ENCODE results near the gene SDHB. TPM values are rescaled to one million over a fixed set of nuclear protein-coding genes. Genes with fewer than 3 reads are reported as not detected.

Gene SDHB
- total RNA-seq (100 to 1,000 TPM in 3 of 7 donors, 10 to 100 TPM in 4; 82.9 to 132 (median 84.0) TPM), polyA plus RNA-seq (10 to 100 TPM; 49.1 to 85.0 (median 75.4) TPM)
- long read RNA-seq, donor 1, transcript SDHB-201 (8 exons, 1,153 nt), result major isoform, 38 of 48 reads
- long read RNA-seq, donor 1, partial matches to known transcripts, result 7 of 48 reads
- long read RNA-seq, donor 1, other reads (novel, unspliced or antisense), result 0 of 48 reads
- long read RNA-seq, donor 2, transcript SDHB-201 (8 exons, 1,153 nt), result major isoform, 23 of 40 reads
- long read RNA-seq, donor 2, partial matches to known transcripts, result 12 of 40 reads
- long read RNA-seq, donor 2, other reads (novel, unspliced or antisense), result 0 of 40 reads

DNA sequence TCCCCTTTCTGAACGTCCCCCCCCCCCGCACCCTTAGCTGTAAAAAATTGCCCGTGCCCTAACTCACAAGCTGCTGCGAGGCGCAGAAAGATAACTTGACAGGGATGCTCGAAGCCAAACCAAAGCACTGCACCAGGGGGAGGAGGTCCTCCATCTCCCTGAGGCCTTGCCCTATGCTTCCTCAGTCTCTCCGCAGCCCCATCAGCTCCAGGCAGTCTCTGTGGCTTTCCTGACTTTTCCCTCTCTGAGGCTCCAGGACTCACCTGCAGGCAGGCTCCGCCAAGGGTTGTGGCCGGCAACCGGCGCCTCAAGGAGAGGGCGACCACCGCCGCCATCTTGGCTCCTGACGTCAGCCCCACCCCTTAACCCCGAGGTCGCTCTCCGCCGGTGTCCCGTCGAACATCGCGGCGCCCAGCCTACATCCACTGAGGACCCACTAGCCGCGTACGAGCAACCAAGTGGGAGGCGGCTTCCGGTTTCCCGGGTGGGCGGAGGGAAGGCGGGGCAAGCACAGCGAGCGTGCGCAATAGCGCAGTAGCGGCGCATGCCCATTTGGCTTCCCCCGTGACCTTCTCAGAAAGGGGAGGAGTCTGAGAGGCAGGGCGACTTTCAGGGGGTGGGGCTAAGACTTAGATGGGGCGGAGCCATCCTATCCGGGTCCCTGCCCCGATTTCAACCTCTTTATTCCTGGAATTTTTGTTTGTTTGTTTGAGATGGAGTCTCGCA lies at the start of gene SDHB:
TSS of gene SDHB (minus strand) at position 348 of the 726 bp plus-strand sequence. CDS start at position 335, 13 bp downstream.
- TF ChIP-seq POLR2AphosphoS5 (IDR thresholded peaks at IDR 0.05), result peak; percentile 99 to 100 (median 99)
- TF ChIP-seq POLR2A (IDR thresholded peaks at IDR 0.05), result peak; percentile 67 to 92 (median 74)
- TF ChIP-seq, protein P1, sequence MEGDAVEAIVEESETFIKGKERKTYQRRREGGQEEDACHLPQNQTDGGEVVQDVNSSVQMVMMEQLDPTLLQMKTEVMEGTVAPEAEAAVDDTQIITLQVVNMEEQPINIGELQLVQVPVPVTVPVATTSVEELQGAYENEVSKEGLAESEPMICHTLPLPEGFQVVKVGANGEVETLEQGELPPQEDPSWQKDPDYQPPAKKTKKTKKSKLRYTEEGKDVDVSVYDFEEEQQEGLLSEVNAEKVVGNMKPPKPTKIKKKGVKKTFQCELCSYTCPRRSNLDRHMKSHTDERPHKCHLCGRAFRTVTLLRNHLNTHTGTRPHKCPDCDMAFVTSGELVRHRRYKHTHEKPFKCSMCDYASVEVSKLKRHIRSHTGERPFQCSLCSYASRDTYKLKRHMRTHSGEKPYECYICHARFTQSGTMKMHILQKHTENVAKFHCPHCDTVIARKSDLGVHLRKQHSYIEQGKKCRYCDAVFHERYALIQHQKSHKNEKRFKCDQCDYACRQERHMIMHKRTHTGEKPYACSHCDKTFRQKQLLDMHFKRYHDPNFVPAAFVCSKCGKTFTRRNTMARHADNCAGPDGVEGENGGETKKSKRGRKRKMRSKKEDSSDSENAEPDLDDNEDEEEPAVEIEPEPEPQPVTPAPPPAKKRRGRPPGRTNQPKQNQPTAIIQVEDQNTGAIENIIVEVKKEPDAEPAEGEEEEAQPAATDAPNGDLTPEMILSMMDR (IDR thresholded peaks at IDR 0.05 in 8 of 11, conservative IDR thresholded peaks at IDR 0.05 in 3 of 11), result peak in 2 of 11 experiments; percentile 9 to 42
- intact Hi-C loops (cut with DNase I; ENCODE audit: low total_unique reads), result no loop called here

DNA sequence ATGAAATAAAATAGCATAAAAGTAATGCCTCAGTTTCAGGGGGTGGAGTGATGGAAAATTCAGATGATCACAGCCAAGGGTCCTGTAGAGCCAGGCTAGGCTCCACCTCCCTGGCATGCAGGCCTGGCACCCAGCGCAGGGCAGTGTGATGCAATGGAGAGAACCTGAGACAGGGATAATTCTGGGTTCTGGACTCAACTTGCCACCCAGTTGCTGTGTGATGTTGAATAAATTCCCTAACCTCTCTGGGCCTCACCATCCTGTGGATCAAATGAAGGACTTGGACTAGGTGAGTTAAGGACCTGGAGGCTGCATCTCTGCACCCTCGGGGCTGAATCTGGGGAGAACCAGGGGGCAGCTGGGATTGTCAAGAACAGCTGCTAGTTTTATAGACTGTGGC lies 48.4 kb upstream of the SDHB start:
- Histone ChIP-seq H3K4me1 (peaks cover 0 to 36% (median 19%) of the 10 kb centered on the region in 6 donors), H3K4me3 (no peak overlapping the region), H3K36me3 (peaks cover 0 to 46% (median 0%) of the 10 kb centered on the region in 6 donors), H3K27me3 (replicated peaks in 1 of 7) (peaks cover 0 to under 1% (median 0%) of the 10 kb centered on the region in 7 donors), H3K27ac (peak overlapping the region in 1 of 8 donors; percentile 95), H3K9me3 (no peaks in the 10 kb centered on the region)
- no peak for DNase-seq
- TF ChIP-seq, protein P1 (IDR thresholded peaks at IDR 0.05 in 8 of 11, conservative IDR thresholded peaks at IDR 0.05 in 3 of 11), result no peak
- no peak for TF ChIP-seq POLR2AphosphoS5 (IDR thresholded peaks at IDR 0.05)
- TF ChIP-seq POLR2A (IDR thresholded peaks at IDR 0.05), result no peak
- WGBS, 5 donors, result 78 to 95% (median 86%) methylated on average over 1 to 2 of the region's 2 CpGs
- intact Hi-C loops (cut with DNase I; ENCODE audit: low total_unique reads), result no loop called here

More for the DNA sequence above, at the start of gene SDHB:
- H3K36me3 ChIP-seq, result peaks cover 0 to 33% (median 20%) of the 10 kb centered on the region in 6 donors
- peak within 1 kb of the TSS; percentile 69 to 90 (median 85) for H3K4me3 ChIP-seq
- peaks cover 5 to 49% (median 30%) of the 10 kb centered on the region in 6 donors for H3K4me1 ChIP-seq
- H3K27ac ChIP-seq, result peak within 1 kb of the TSS; percentile 82 to 94 (median 90)
- DNase-seq, result peak; percentile 100
- H3K9me3 ChIP-seq, result no peaks in the 10 kb centered on the region
- WGBS, 5 donors, result 0% methylated on average over 41 to 44 of the region's 44 CpGs
- peaks cover 0 to 3% (median 0%) of the 10 kb centered on the region in 7 donors for H3K27me3 ChIP-seq (replicated peaks in 1 of 7)

DNA sequence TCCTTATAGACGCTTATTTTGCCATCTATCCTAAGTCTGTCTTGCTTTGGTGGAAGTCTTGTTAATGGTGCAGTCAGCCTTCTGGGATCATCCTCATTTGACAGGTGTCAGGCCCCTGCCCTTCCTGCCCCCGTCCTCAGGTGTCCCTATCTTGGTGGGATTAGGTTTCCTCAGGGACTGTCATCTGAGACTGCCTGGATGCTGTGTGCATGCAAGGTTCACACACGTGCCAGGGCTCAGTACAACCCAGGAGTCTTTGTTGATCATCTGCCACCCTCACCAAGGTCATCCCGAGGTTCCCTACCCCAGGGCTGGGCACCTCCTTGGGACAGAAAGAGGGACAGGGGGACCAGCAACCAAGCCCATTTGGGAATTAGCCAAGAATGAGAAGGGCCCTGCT lies 47.4 kb upstream of the SDHB start:
- DNase-seq, result no peak
- Histone ChIP-seq H3K36me3 (peaks cover 0 to 46% (median 0%) of the 10 kb centered on the region in 6 donors), H3K27ac (peak overlapping the region in 1 of 8 donors; percentile 95), H3K4me3 (no peak overlapping the region), H3K9me3 (no peaks in the 10 kb centered on the region), H3K4me1 (peaks cover 0 to 45% (median 23%) of the 10 kb centered on the region in 6 donors), H3K27me3 (replicated peaks in 1 of 7) (peaks cover 0 to 6% (median 0%) of the 10 kb centered on the region in 7 donors)
- no peak for TF ChIP-seq POLR2A (IDR thresholded peaks at IDR 0.05)
- no peak for TF ChIP-seq POLR2AphosphoS5 (IDR thresholded peaks at IDR 0.05)
- TF ChIP-seq, protein P1 (IDR thresholded peaks at IDR 0.05 in 8 of 11, conservative IDR thresholded peaks at IDR 0.05 in 3 of 11), result no peak
- intact Hi-C loops (cut with DNase I; ENCODE audit: low total_unique reads), result no loop called here
- WGBS, 5 donors, result 62 to 96% (median 76%) methylated on average over 4 of the region's 4 CpGs

Data from spleen (tissue), 13 donors.